Measurements from ENCODE around the gene SLC25A34. TPM values are rescaled to one million over a fixed set of nuclear protein-coding genes. Genes with fewer than 3 reads are reported as not detected.
A peak's percentile ranks its signal among the peaks of the same experiment; 100 is the strongest.

Gene SLC25A34
- total and polyA plus RNA-seq, 2 of the 13 experiments (the other 11 are each of a cell fraction or from before 2014, with no cell fraction given) = 0.13 to 0.18 TPM

- TF ChIP-seq ZNF788 (CRISPR knock-in tag; IDR thresholded peaks at IDR 0.05; ENCODE audit: borderline replicate concordance) (peak; percentile 75; the same call in 1 of the 2 replicates), ZNF615 (CRISPR knock-in tag; IDR thresholded peaks at IDR 0.05; ENCODE audit: borderline replicate concordance) (no peak), ZFP37 (CRISPR knock-in tag; IDR thresholded peaks at IDR 0.05; ENCODE audit: borderline replicate concordance) (no peak), SAFB2 (CRISPR knock-in tag; IDR thresholded peaks at IDR 0.05; ENCODE audit: borderline replicate concordance, low read depth) (no peak), FOXA1 (IDR thresholded peaks at IDR 0.05) (no peak), FOXA1 (CRISPR knock-in tag; IDR thresholded peaks at IDR 0.05) (no peak), FIP1L1 (IDR thresholded peaks at IDR 0.05; ENCODE audit: borderline replicate concordance, insufficient read depth, low read depth, low read length) (no peak), POLR2AphosphoS2 (IDR thresholded peaks at IDR 0.05; ENCODE audit: low read depth, low read length) (no peak), CBX5 (CRISPR knock-in tag; IDR thresholded peaks at IDR 0.05; ENCODE audit: borderline replicate concordance) (0 out of 2 replicates have a peak, but pooled peaks have one; percentile 46), ATF4 (CRISPR knock-in tag; IDR thresholded peaks at IDR 0.05) (no peak), NFE2 (CRISPR knock-in tag; IDR thresholded peaks at IDR 0.05) (no peak), HNRNPH1 (optimal IDR thresholded peaks at IDR 0.05; ENCODE audit: low read depth, low read length) (no peak), ATF1 (CRISPR knock-in tag; IDR thresholded peaks at IDR 0.05) (no peak), ZNF441 (CRISPR knock-in tag; IDR thresholded peaks at IDR 0.05; ENCODE audit: borderline replicate concordance) (0 out of 2 replicates have a peak, but pooled peaks have one; percentile 53), HHEX (CRISPR knock-in tag; IDR thresholded peaks at IDR 0.05) (no peak)
- TF ChIP-seq, protein P1, sequence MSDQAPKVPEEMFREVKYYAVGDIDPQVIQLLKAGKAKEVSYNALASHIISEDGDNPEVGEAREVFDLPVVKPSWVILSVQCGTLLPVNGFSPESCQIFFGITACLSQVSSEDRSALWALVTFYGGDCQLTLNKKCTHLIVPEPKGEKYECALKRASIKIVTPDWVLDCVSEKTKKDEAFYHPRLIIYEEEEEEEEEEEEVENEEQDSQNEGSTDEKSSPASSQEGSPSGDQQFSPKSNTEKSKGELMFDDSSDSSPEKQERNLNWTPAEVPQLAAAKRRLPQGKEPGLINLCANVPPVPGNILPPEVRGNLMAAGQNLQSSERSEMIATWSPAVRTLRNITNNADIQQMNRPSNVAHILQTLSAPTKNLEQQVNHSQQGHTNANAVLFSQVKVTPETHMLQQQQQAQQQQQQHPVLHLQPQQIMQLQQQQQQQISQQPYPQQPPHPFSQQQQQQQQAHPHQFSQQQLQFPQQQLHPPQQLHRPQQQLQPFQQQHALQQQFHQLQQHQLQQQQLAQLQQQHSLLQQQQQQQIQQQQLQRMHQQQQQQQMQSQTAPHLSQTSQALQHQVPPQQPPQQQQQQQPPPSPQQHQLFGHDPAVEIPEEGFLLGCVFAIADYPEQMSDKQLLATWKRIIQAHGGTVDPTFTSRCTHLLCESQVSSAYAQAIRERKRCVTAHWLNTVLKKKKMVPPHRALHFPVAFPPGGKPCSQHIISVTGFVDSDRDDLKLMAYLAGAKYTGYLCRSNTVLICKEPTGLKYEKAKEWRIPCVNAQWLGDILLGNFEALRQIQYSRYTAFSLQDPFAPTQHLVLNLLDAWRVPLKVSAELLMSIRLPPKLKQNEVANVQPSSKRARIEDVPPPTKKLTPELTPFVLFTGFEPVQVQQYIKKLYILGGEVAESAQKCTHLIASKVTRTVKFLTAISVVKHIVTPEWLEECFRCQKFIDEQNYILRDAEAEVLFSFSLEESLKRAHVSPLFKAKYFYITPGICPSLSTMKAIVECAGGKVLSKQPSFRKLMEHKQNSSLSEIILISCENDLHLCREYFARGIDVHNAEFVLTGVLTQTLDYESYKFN (CRISPR knock-in tag; conservative IDR thresholded peaks at IDR 0.05) = no peak
- TF ChIP-seq, protein P2, sequence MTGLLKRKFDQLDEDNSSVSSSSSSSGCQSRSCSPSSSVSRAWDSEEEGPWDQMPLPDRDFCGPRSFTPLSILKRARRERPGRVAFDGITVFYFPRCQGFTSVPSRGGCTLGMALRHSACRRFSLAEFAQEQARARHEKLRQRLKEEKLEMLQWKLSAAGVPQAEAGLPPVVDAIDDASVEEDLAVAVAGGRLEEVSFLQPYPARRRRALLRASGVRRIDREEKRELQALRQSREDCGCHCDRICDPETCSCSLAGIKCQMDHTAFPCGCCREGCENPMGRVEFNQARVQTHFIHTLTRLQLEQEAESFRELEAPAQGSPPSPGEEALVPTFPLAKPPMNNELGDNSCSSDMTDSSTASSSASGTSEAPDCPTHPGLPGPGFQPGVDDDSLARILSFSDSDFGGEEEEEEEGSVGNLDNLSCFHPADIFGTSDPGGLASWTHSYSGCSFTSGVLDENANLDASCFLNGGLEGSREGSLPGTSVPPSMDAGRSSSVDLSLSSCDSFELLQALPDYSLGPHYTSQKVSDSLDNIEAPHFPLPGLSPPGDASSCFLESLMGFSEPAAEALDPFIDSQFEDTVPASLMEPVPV (CRISPR knock-in tag; IDR thresholded peaks at IDR 0.05) = no peak
- TF ChIP-seq, protein P3, sequence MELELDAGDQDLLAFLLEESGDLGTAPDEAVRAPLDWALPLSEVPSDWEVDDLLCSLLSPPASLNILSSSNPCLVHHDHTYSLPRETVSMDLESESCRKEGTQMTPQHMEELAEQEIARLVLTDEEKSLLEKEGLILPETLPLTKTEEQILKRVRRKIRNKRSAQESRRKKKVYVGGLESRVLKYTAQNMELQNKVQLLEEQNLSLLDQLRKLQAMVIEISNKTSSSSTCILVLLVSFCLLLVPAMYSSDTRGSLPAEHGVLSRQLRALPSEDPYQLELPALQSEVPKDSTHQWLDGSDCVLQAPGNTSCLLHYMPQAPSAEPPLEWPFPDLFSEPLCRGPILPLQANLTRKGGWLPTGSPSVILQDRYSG (CRISPR knock-in tag; IDR thresholded peaks at IDR 0.05) = no peak
- TF ChIP-seq, protein P4, sequence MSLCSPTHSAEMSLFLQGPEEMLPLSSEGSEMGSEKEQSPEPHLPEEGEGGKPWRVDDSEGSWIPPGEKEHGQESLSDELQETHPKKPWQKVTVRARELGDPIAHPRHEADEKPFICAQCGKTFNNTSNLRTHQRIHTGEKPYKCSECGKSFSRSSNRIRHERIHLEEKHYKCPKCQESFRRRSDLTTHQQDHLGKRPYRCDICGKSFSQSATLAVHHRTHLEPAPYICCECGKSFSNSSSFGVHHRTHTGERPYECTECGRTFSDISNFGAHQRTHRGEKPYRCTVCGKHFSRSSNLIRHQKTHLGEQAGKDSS (CRISPR knock-in tag; IDR thresholded peaks at IDR 0.05; ENCODE audit: borderline replicate concordance, low read depth) = 0 out of 2 replicates have a peak, but pooled peaks have one; percentile 27
- TF ChIP-seq, protein P5, sequence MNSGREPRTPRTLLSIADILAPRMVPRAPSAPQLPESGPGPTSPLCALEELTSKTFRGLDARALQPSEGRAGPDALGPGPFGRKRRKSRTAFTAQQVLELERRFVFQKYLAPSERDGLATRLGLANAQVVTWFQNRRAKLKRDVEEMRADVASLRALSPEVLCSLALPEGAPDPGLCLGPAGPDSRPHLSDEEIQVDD (CRISPR knock-in tag; IDR thresholded peaks at IDR 0.05; ENCODE audit: borderline replicate concordance) = no peak
These were observed 5.1 kb downstream of the SLC25A34 start (continued) for GRCh38 chr1:15740924-15741850.
